Embryonic facial prominence (tissue), 1 donor: ENCODE measurements around the gene NEUROG2.

Source experiments
- DNase-seq: peaks from one replicate; pipeline ENCODE4 v3.0.0-alpha.2; 2016; ENCODE audit errors: extremely low spot score

The NEUROG2 gene

GRCh38 chr4:112521123-112522023, 5.4 kb upstream of the NEUROG2 start:
- no peak for DNase-seq

- no peak for DNase-seq
Observed at GRCh38 chr4:112520598-112521122, 4.7 kb upstream of the NEUROG2 start.

- no peak for DNase-seq
Observed at GRCh38 chr4:112519689-112520597, 4.0 kb upstream of the NEUROG2 start.

GRCh38 chr4:112518675-112519074, 2.7 kb upstream of the NEUROG2 start:
- DNase-seq, result no peak

- DNase-seq, result no peak
Observed at GRCh38 chr4:112517911-112518310, 1.9 kb upstream of the NEUROG2 start.

GRCh38 chr4:112517067-112517634, 1.2 kb upstream of the NEUROG2 start:
- no peak for DNase-seq

- DNase-seq, result no peak
Observed at GRCh38 chr4:112516471-112517066, 589 bp upstream of the NEUROG2 start.

- DNase-seq, result no peak
Observed at GRCh38 chr4:112515198-112516065, 548 bp downstream of the NEUROG2 start.

GRCh38 chr4:112514647-112515197, 1.3 kb downstream of the NEUROG2 start:
- no peak for DNase-seq

GRCh38 chr4:112513971-112514646, 1.9 kb downstream of the NEUROG2 start:
- DNase-seq, result no peak

- DNase-seq, result no peak
Observed at GRCh38 chr4:112511803-112512118, 4.2 kb downstream of the NEUROG2 start.

GRCh38 chr4:112511093-112511802, 4.7 kb downstream of the NEUROG2 start:
- DNase-seq, result no peak

- DNase-seq, result no peak
Observed at GRCh38 chr4:112510291-112511092, 5.5 kb downstream of the NEUROG2 start.

GRCh38 chr4:112509243-112510141, 6.5 kb downstream of the NEUROG2 start:
- no peak for DNase-seq

- DNase-seq, result no peak
Observed at GRCh38 chr4:112508356-112508755, 7.6 kb downstream of the NEUROG2 start.

GRCh38 chr4:112504807-112505206, 11.2 kb downstream of the NEUROG2 start:
- DNase-seq, result no peak

GRCh38 chr4:112502871-112503270, 13.1 kb downstream of the NEUROG2 start:
- no peak for DNase-seq
